HG03439 (cell line): ENCODE data around the gene RMND5A.

Source experiments
- ATAC-seq: cut with Tn5 transposase; IDR thresholded peaks from one replicate; pipeline ENCODE4 v1.9.1; 2021; ENCODE audit warnings: mild to moderate bottlenecking, moderate library complexity; ENCODE audit not compliant: unreplicated experiment

The RMND5A gene, protein sequence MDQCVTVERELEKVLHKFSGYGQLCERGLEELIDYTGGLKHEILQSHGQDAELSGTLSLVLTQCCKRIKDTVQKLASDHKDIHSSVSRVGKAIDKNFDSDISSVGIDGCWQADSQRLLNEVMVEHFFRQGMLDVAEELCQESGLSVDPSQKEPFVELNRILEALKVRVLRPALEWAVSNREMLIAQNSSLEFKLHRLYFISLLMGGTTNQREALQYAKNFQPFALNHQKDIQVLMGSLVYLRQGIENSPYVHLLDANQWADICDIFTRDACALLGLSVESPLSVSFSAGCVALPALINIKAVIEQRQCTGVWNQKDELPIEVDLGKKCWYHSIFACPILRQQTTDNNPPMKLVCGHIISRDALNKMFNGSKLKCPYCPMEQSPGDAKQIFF

DNA sequence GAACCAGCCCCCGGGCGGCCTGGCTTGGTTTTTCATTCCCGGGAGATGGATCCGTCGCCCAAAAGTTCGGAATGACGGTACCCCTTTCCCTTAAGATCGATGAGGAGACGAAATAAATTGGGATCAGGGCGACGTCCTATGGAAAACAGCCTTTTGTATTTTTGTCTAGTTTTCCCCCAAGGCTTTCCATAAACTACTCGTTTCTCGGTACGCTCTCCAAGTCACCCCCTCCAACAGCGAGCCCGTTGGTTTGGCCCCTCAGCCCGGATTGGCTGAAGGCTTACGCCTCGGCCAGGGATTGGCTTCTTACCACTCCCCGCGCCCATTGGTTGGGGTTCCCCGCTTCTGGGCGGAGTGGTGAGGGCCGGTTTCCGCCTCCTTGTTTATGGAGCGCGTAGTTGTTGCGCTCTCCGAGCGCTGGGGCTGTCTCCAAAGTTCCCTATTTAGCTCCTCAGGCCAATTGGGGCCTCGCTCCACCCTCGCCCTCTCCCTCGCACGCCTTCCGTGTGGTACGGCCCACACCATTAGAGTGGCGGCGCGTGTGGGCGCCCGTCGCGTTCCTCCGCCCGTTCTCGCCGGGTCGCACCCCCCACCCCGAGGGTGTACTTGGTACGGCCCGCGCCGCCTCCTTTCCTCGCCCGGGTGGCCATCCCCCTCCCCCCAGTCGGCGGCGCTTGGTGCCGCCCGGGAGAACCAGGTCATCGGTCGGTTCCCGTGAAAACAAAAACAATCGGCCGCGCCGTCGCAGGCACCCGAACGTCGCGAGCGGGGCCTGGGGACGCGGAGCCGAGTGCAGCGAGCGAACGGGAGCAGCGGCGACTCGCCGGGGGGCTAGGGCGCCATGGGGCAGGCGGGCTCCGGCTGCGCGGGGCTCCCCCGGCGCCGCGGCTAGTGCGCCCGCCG lies at the start of gene RMND5A:
RMND5A (plus strand) TSS at position 655 of the 903 bp plus-strand sequence. CDS start 377 bp downstream, outside the sequence.
- ATAC-seq: peak; percentile 91

DNA sequence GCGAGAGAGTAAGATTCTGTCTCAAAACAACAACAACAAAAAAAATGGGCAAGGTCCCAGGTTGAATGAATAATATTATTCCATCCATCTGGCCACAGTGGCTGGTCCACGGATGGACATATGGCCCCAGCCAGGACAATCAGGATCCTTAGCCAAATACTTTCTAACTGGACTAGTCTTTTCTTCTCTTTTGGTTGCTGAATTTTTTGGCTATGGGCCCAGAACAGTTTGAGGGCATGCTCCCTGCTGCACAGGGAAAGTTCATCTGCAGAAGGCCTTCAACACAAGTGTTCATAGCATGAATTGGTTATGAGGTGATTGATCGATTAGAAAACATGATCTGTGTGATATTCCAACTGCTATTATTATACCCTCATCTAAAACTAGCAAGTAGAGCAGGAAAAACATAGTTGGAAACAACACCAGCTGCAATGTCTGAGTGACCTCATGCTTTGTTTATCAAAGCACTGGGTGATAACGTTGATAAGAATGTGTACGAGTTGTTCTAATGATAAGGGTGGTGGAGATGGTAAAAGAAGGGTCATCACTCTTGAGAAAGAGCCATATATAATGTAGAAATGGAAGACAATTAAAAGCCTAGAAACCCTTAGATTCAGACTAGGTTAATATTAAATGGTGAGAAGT lies 48.6 kb upstream of the RMND5A start:
- ATAC-seq: no peak

DNA sequence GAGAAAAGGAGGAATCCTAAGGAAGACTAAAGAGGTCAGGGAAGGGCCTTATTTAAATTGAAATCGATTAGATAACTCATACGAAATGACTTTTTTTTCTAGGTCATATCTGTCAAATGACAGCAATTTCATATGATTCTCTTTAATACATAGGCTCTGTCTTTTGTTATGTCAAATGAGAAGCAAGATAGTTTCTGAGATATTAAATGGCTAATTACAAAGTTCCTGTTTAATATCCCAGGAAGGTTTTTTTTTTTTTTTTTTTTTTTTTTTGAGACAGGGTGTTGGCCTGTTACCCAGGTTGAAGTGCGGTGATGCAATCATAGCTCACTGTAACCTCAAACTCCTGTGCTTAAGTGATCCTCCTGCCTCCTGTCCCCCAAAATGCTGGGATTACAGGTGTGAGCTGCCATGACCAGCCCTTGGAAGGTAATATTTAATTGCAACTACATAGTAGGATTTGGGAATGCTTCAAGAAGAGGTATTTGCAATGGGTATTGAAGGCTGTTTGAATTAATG lies 48.0 kb upstream of the RMND5A start:
- no peak for ATAC-seq

DNA sequence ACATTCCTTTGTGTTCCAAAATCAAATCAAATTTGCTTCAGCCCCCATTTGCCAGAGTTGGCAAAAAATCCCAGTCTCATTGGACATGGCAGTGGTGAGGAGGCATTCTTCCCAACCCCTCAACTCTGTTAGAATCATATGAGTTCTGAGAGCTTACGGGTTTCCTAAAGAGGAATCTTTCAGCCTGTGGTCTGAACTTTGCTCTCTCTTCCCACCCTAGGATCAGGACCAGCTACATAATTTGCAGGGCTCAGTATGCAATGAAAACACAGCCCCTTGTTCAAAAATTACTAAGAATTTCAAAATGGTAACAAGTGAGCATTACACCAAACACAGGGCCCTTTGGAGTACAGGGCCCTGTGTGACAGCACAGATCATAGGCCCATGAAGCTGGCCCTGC lies 47.1 kb upstream of the RMND5A start:
- ATAC-seq: no peak

DNA sequence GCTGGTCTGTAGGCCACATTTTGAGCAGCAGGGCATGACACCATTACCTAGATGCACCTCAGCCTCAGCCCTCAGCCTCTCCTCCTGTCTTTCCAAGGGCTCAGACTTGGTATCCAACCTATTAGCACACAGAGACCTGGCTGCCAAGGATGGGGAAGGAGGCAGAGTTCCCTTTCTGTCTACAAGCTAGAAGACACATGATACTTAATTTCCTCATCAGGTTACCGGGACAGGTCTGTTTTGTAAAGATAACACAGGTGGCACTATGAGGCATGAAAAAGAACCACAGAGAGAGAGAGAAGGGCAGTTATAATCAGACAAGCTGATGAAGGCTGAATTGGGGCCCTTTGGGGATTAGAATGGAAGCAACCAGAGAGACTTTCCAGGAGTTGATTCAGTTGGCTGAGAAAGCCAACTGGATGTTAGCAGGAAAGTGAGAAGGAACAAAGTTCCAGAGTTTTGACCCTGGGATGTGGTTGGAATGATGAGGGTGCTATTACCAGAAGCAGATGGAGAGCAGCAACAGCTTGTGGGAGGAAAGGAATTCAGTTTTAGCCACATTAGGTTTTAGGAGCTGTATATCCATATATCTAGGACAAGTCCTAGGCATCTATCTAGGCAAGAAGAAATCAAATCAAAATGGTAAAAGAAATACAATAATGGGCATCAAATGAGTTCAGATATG lies 46.0 kb upstream of the RMND5A start:
- no peak for ATAC-seq

DNA sequence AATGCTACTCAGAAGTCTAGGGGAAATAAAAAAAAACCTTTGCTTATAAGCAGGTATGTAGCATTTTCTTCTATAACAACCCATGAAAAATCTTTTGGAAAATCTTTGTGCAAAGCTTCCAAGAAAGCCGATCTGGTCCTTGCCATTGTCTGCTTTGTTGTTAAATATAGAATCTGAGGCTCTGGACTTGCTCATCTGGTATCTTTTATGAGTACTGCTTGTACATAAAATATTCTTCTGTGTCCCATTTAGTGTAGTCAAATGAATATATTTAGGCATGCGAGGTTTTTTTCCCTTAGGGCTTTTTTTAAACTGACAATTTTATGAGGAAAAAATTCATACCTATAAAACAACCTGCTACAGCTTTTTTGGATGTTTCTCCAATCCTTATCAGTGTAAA lies 45.0 kb upstream of the RMND5A start:
- ATAC-seq: no peak

DNA sequence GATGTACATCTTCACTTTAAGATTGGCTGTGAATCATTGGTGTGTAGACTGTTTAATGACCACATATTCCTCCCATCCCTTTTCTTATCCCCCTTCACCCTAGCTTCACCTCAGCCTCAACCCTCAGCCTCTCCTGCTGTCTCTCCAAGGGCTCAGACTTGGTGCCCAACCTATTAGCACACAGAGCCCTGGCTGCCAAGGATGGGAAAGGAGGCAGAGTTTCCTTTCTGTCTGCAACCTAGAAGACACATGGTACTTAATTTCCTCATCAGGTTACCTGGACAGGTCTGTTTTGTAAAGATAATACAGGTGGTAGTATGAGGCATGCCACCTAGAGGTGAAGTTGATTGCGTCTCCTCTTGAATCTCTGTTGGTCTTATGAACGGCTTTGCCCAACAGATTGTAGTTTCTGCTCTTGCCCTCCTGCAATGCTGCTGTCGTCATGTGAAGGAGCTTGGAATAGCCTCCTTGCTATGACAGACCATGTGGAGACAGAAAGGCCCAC lies 44.5 kb upstream of the RMND5A start:
- no peak for ATAC-seq

DNA sequence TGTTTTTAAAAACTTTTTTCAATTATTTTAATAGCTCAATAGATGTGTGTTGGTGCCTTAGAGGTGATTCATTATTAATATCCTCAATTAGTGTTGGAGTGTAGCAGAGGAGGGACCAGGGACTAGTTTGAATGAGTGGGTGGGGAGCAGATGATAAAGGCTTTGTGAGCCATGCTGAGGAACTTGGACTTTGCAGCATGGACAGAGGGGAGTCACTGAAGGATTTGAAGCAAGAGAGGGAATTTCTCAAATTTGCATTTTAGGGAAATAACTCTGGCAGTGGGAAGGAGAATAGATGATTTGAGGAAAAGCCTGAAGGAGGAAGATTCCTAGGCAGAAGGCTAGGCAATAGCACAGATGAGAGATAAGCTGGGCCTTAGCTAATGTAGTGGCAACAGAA lies 42.3 kb upstream of the RMND5A start:
- ATAC-seq: no peak

DNA sequence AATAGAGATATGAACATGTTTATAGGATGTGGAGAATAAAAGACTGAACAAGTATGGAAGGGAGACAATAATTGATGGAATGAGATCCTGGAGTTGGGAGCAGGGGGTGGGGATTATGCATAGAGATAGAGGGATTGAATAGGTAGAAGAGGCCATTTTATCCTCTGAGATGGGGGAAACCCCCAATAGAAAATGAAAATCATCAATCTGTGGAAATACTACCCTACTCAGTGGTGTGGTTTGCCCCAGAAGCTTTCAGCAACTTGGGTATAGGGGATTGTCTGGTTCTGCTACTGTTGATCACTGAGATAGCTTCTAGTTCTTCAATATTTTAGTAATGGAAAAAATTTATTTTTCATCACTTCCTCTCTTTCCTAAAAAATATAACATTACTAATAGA lies 41.1 kb upstream of the RMND5A start:
- no peak for ATAC-seq

DNA sequence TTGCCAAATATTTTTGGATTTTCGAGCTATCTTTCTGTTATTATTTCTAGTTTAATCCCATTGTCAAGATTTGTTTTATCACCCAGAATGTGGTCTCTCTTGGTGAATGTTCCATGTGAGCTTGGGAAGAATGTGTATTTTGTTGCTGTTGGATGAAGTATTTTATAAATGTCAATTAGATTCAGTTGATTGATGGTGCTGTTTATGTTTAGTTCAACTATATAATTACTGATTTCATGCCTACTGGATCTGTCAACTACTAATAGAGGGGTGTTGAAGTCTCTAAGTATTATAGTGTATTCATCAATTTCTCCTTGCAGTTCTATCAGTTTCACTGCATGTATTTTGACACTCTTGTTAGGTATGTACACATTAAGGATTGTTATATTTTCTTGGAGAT lies 34.7 kb upstream of the RMND5A start:
- no peak for ATAC-seq

DNA sequence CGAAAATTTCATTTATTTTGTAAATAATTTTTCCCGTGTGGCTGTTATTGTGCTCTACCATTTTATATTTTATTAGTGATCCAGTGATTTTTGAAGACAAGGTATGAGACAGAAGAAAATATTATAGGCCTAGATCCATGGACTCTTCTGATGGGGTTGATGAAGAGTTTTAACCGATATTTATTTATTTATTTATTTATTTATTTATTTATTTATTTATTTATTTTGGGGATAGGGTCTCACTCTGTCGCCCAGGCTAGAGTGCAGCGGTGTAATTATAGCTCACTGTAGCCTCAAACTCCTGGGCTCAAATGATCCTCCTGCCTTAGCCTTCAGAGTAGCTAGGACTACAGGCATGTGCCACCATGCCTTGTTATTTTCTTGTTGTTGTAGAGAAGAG lies 33.6 kb upstream of the RMND5A start:
- ATAC-seq: no peak

DNA sequence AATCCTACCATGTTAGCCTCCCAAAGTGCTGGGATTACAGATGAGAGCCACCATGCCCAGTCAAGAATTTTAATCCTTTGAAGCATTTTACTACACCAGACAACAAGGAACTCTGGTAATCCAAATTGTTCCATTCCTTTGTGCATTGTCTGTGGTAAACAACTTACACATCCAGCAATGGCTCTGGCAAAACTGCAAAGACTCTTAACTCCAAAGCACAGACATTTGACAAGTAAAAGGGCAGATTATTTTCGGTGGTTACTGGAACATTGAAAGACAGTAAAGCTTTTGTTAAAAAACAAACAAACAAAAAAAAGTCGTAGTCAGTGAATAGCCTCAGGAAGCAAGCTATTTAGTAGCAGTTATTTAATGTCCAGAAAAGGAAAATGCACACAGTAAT lies 33.2 kb upstream of the RMND5A start:
- ATAC-seq: no peak

DNA sequence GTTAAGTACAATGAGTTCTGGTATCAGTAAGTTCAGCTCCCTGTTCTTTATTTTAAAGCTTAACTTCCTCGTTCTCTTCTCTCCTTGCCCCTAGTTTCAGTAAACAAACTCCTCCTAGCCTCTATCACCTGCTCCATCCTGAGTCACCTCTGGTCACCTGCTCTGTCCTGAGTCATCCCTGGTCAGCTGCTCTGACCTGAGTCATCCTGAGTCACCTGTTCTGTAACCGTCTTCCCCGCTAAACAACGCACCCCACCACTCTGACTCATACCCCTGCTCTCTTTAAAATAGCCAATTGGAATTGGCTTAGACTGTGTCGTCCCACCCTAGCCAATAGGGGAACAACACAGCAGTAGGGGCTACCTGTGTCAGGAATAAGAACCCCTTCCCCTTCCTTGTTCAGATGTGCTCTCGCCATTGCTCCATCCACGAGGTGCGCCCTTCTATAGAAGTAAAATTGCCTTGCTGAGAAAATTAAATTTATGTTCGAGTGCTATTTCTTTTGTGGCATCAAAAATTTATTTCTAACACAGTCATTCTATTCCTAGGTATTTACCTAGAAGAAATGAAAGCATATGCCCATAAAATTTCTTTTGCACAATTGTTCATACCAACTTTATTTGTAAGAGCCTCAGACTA lies 24.9 kb upstream of the RMND5A start:
- no peak for ATAC-seq

DNA sequence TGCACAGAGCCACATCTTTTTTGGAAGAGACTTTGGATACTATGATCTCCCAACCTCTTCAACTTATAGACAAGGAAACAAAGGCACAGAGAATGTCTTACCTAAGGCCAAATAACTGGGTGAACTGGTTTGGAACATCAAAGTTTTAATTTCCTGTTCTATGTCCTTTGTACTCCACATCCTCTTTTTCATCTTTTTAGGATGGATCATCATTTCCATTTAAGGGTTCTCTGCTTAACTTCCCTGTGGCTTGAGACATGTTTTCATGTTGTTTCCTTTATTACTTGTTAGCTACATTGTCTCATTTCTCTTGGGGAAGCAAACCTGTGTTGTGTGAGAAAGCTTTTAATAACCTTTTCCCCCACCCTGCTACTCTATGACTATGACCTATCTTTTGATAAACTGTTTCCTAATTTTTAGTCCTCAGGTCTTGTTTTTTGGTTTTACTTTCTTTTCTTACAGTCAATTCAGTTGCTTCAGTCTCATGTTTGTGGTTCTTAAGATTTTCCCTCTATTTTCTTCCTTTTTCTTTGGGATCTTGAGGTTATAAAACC lies 22.5 kb upstream of the RMND5A start:
- ATAC-seq: no peak

DNA sequence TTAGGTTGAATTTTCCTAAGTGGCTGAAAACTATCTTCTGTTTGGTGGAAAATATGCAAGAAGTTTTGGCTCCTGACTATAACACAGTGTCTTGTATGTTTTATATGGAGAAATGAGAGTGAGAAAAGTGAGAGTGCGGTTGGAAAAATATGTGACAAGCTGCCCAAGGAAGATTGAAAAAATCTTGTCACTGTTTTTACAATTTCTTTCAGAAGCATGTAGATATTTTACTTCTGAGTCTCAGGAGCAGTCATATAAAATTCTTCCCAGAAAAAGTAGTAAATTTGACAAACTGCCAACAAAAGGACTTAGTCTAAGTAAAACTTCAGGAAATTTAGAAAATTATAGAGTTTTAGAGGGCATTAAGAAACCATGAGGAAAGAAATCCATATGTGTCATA lies 19.4 kb upstream of the RMND5A start:
- ATAC-seq: no peak

DNA sequence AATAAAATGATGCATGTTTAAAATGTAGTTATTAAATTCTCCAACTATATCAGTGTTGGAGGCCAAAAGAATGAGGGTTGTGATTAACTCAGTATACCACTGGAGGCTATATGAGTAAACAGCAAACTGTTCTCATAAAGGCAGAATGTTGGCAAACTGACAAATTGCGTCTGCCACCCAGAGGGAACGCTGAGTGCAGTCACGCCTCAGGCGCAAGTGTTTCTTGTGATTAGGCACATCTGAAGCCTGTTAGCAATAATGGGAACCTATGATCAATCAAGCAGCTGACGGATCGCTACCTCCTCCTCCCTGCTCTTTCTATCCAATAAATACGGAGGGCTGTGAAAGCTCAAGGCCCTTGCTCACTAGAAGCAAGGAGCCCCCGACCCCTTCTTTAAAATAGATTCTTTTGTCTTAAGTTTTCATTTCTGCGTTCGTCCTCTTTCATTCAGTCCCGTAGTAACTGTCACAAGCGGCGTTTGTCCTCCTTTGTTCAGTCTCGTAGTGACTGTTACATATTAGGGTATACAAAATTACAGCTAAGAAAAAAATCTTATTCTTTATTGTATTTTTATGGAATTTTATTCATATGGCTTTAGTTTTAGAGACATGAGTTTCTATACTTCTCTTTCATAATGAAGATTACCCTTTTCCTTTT lies 16.3 kb upstream of the RMND5A start:
- no peak for ATAC-seq

DNA sequence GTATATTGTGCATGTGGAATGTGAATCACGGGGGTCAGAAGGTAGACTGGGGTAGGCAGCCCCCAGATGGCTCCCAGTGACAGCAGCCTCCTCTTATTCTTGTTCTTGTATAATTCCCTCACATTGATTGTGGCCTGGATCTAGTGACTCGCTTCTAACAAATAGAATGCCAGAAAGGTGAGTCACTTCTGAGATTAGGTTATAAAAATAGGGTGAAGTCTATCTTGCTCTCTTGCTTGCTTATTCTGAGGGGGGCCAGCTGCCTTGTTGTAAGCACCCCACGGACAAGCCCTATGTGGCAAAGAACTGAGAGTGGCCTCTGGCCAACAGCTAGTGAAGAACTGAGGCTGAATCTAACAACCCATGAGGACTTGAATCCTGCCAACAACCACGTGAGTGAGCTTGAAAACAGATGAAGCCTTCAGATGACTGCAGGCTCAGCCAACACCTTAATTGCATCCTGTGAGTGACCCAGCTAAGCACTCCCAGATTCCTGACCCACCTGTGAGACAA lies 15.6 kb upstream of the RMND5A start:
- ATAC-seq: no peak

DNA sequence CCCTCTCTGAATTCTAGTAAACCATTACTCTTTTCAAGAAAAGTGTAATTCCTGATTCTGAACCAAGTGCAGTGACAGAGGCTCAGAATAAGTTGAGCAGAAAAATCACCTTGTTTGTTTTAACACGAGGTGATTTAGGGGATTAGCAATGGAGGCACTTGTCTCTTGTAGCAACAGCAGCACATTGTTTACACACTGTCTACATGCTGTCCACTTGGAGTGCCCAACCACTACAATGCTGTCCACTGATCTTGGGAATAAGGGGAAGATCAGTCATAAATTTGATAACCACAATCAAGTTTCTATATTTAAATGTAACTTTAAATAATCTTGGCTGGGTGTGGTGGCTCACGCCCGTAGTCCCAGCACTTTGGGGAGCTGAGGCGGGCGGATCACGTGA lies 13.9 kb upstream of the RMND5A start:
- ATAC-seq: no peak

DNA sequence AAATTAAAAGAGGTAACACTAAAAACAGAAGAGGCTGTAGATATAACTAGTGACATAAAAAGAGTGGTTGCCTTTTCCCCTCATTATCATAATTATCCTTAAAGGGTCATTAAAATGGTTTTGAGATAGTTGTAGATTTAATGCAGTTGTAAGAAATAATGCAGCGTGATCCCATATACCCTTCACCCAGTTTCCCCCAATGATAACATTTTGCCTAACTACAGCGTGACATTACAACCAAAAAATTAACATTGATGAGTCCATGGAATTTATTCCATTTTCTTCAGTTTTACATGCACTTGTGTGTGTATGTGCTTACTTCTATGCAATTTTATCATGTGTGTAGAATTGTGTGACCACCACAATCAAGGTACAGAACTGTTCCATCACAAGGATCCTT lies 13.2 kb upstream of the RMND5A start:
- ATAC-seq: no peak
